Measurements from ENCODE around the gene TEX26.

TEX26 gene

DNA sequence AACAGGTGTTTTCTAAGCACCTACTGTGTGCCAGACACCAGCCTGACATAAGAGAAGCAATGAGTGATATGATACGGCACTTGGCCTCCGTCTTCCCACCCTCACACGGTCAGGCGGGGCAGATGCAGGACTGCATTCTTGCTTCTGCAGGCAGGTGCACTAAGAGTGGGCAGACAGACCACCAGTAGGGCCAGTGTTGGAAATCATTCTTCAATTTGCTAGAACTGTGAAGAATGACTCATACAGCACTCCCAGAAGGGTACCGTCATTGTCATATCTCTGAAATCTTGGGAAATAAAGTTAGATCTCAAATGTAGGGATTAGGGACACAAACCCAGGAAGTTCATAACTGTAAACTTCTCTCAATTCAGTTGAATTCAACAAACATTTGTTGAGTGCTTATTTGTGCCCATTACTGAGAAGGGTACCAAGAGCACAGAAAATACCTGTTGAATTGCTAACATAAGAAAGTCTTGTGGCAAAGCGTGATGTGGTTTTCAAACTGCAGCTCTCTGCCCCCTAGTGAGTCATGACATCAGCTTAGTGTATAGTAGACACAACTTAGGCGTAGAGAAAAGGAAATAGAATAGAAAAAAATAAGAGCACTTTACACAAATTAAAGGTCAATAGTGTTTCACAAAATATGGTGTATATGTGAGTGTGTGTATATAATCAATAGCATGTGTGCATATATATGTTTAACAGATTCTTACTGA is 76.1 kb downstream of the TEX26 start:
- in situ Hi-C loops (cut with MboI; ENCODE audit: low pct_unique_long_range_greater_than_20kb, low sequenced_read_pairs, unreplicated experiment): no loop called here
- DNase-seq (ENCODE audit: low spot score): no peak
- TF ChIP-seq, protein P1, sequence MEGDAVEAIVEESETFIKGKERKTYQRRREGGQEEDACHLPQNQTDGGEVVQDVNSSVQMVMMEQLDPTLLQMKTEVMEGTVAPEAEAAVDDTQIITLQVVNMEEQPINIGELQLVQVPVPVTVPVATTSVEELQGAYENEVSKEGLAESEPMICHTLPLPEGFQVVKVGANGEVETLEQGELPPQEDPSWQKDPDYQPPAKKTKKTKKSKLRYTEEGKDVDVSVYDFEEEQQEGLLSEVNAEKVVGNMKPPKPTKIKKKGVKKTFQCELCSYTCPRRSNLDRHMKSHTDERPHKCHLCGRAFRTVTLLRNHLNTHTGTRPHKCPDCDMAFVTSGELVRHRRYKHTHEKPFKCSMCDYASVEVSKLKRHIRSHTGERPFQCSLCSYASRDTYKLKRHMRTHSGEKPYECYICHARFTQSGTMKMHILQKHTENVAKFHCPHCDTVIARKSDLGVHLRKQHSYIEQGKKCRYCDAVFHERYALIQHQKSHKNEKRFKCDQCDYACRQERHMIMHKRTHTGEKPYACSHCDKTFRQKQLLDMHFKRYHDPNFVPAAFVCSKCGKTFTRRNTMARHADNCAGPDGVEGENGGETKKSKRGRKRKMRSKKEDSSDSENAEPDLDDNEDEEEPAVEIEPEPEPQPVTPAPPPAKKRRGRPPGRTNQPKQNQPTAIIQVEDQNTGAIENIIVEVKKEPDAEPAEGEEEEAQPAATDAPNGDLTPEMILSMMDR (IDR thresholded peaks at IDR 0.05; ENCODE audit: extremely low read depth, insufficient read depth, missing control alignments): no peak

DNA sequence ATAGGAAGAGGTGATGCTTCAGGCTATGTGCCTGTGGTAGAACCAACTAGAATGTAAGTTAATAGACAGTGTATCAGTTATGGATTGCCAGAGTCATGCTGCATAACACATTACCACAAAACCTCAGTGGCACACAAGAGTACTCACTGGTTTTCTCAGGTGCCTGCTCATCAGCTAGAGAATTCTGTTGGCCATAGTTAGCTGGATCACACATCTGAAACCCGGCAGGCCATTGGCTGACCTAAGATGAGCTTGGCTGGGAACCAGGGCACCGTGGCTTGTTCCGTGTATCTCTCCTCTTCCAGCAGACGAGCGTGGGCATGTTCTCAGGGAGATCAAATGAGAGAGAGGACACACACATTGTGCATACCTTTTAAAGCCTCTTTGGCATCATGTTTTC is 76.7 kb downstream of the TEX26 start:
- TF ChIP-seq, protein P1 (IDR thresholded peaks at IDR 0.05; ENCODE audit: extremely low read depth, insufficient read depth, missing control alignments): no peak
- DNase-seq (ENCODE audit: low spot score): no peak
- in situ Hi-C loops (cut with MboI; ENCODE audit: low pct_unique_long_range_greater_than_20kb, low sequenced_read_pairs, unreplicated experiment): no loop called here

DNA sequence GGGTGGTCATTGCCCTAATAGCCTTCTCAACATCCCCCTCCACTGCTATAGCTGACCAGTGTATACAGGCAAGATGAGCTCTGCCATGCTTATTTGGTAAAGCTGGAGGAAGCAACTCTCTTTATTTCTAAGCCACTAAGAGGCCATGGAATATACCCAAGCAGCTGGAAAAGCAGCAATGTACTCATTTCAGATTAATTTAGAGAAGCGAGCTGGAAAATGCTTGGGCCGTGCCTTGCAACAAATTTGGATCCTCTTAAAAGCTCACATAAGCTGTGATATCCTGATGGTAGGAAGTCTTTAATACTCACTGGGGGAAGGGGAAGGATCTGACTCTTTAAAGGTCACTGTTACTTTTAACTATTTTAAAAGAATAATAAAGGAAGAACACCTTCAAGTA is 77.8 kb downstream of the TEX26 start:
- TF ChIP-seq, protein P1 (IDR thresholded peaks at IDR 0.05; ENCODE audit: extremely low read depth, insufficient read depth, missing control alignments): no peak
- in situ Hi-C loops (cut with MboI; ENCODE audit: low pct_unique_long_range_greater_than_20kb, low sequenced_read_pairs, unreplicated experiment): no loop called here
- no peak for DNase-seq (ENCODE audit: low spot score)

DNA sequence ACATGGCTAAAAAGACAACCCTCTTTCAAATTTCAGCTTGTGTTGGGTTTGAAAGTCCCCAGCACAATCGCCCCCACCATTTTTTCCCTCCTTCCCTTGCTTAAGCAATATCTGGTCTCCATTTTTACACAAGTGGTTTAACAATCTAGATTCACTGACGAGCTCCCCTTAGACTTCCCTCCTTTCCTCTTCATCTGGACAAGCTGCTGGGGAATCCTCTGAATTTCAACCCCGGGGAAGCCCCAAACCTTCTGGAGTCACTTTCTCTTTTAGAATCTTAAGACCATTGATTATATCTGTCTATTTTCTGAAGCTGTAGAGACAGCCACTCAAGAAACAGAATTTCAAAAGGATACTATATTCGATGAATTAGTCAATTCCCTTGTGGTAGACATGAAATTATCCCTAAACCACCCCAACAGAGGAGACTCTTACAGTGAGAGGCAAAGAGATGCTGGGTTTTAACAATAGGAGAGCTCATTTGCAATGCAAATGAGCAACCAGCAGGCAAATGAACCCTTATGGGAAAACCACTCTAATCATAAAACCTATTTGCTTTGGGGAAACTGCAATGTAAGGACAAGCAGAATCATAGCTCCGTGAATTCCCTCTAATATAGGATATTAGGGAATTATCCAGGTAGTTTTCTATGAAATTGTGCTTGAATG is 78.9 kb downstream of the TEX26 start:
- no peak for DNase-seq (ENCODE audit: low spot score)
- in situ Hi-C loops (cut with MboI; ENCODE audit: low pct_unique_long_range_greater_than_20kb, low sequenced_read_pairs, unreplicated experiment): no loop called here
- TF ChIP-seq, protein P1 (IDR thresholded peaks at IDR 0.05; ENCODE audit: extremely low read depth, insufficient read depth, missing control alignments): no peak

DNA sequence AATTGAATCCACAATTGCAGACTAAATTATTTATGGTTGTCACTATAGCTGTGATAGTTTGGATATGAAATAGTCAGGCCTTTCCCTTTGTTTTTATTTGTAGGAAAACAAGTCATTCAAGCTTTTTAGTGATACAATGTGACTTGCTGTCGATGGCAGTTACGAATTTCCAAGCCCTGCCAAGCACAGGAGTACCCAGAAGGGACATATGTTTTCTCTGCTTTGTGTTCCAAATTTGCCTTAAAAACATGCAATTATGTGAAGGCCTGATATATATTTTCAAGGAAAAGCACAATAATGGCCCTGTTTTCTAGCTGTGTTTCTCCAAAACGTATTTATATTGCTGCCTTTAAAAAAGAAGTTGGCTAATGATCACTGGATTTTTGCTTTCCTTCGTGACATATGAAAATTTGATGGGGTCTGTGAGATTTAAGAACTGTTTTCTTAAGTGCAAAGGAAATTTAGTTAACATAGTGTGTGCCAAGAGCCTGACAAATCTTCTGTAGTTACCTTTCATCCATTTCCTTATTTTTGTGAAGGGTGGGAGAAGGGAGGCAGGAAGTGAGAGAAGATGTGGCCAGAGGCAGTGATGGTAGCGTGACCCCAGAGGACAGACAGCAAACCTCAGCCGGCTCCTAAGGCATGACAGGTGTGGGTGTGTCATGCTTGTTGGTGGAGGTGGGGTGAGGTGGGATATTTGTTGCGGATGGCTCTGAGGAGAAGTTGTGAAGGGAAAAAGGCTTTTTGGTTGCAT is 79.6 kb downstream of the TEX26 start:
- no peak for DNase-seq (ENCODE audit: low spot score)
- in situ Hi-C loops (cut with MboI; ENCODE audit: low pct_unique_long_range_greater_than_20kb, low sequenced_read_pairs, unreplicated experiment): no loop called here
- TF ChIP-seq, protein P1 (IDR thresholded peaks at IDR 0.05; ENCODE audit: extremely low read depth, insufficient read depth, missing control alignments): no peak

DNA sequence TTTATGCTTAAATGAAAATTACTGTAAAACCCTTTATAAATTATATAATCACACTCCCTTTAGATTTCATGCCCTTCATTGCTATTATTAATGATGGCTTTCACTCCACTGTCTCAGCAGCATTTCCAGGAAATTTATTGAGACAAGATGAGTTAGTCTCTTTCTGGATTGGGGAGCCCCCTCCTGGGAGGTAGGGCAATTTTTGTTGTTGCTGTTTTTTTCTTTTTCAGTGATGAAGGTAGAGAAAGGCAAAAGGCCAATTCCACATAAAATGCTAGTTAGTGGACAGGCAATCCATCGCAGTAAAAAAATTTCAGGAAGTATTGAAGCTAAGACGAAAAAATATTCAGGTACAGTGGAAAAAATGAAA is 80.2 kb downstream of the TEX26 start:
- in situ Hi-C loops (cut with MboI; ENCODE audit: low pct_unique_long_range_greater_than_20kb, low sequenced_read_pairs, unreplicated experiment): no loop called here
- no peak for DNase-seq (ENCODE audit: low spot score)
- TF ChIP-seq, protein P1 (IDR thresholded peaks at IDR 0.05; ENCODE audit: extremely low read depth, insufficient read depth, missing control alignments): no peak

Data from GM13977 (cell line).